Astrocyte of the spinal cord (primary cell): ENCODE results near the gene UBALD2.
A peak's percentile ranks its signal among the peaks of the same experiment; 100 is the strongest.
"Not testable (repeated sequence)": the region's sequence is repeated elsewhere in the genome, so short reads cannot be mapped to it uniquely, and the experiment has no call there.

ENCODE experiments used
- DNase-seq: peaks from one replicate; pipeline ENCODE4 v3.0.0; 2011; ENCODE audit warnings: low read depth, low spot score
- H3K4me3 ChIP-seq: 2 replicates; pipeline ENCODE4 v1.5.1; 2011; ENCODE audit warnings: low read depth, mild to moderate bottlenecking, low read length, moderate library complexity
- CTCF ChIP-seq: IDR thresholded peaks from 2 replicates; pipeline ENCODE4 v1.5.1; 2012; ENCODE audit warnings: low read depth, mild to moderate bottlenecking, low read length, inconsistent platforms
- in situ Hi-C: cut with HindIII; loops from 2 replicates; pipeline ENCODE4 v1.10.0; 2017; ENCODE audit warnings: low sequenced_read_pairs

Gene UBALD2

GRCh38 chr17:76239538-76240274 is 25.4 kb upstream of the UBALD2 start:
- in situ Hi-C loops: no loop called here
- TF ChIP-seq CTCF: no peak
- H3K4me3 ChIP-seq: peak overlapping the region; percentile 9
- DNase-seq: no peak

- peak within 1 kb of the TSS; percentile 47 for H3K4me3 ChIP-seq
- peak; percentile 43 for DNase-seq
- no peak for TF ChIP-seq CTCF
- in situ Hi-C loops: no loop called here
Measured at GRCh38 chr17:76240461-76241203, 24.5 kb upstream of the UBALD2 start, which contains the start of gene RNF157. RNF157 (minus strand) TSS chr17:76240493; CDS start chr17:76240240, 253 bp downstream.

- in situ Hi-C loops: no loop called here
- peak overlapping the region; percentile 47 for H3K4me3 ChIP-seq
- no peak for DNase-seq
- TF ChIP-seq CTCF: no peak
Measured at GRCh38 chr17:76241204-76241538, 24.0 kb upstream of the UBALD2 start.

- in situ Hi-C loops: no loop called here
- DNase-seq: no peak
- no peak for TF ChIP-seq CTCF
- no peak overlapping the region for H3K4me3 ChIP-seq
Measured at GRCh38 chr17:76241691-76242255, 23.4 kb upstream of the UBALD2 start.

GRCh38 chr17:76243826-76244679 is 21.1 kb upstream of the UBALD2 start:
- no peak for DNase-seq
- H3K4me3 ChIP-seq: no peak overlapping the region
- in situ Hi-C loops: no loop called here
- TF ChIP-seq CTCF: no peak

GRCh38 chr17:76244721-76245120 is 20.4 kb upstream of the UBALD2 start:
- DNase-seq, in situ Hi-C loops: not testable (repeated sequence)

More at GRCh38 chr17:76244721-76245120, 20.4 kb upstream of the UBALD2 start:
- not testable (repeated sequence) for H3K4me3 ChIP-seq
